GM12878 (cell line): Measurements from ENCODE around the gene GADL1. TPM values are rescaled to one million over a fixed set of nuclear protein-coding genes. Genes with fewer than 3 reads are reported as not detected.

Experiments used
- DPF2 ChIP-seq: fragments of 450-650 bp; IDR thresholded peaks from 2 replicates; pipeline ENCODE4 v1.6.1; 2017; ENCODE audit warnings: mild to moderate bottlenecking
- MXI1 ChIP-seq: fragments of 150-350 bp; IDR thresholded peaks from 2 replicates; pipeline ENCODE4 v1.6.1; 2011; ENCODE audit warnings: low read depth, mild to moderate bottlenecking, inconsistent platforms, low read length, improper control_type of control experiment
- PBX3 ChIP-seq: IDR thresholded peaks from 2 replicates; pipeline ENCODE4 v1.6.1; 2011; ENCODE audit warnings: mild to moderate bottlenecking, low read depth, low read length, moderate library complexity; ENCODE audit not compliant: insufficient replicate concordance
- PML ChIP-seq: IDR thresholded peaks from 2 replicates; pipeline ENCODE4 v1.6.1; 2012; ENCODE audit warnings: low read length, inconsistent platforms
- SRF ChIP-seq, 2 experiments: IDR thresholded peaks; 2 replicates each; pipeline ENCODE4 v1.6.1; 2011; ENCODE audit warnings: low read depth in 2 of 2, low read length in 2 of 2, mild to moderate bottlenecking in 1 of 2, moderate library complexity in 1 of 2
- TBL1XR1 ChIP-seq: IDR thresholded peaks from 2 replicates; pipeline ENCODE4 v1.6.1; 2012; ENCODE audit warnings: low read depth, low read length, improper control_type of control experiment
- USF1 ChIP-seq: IDR thresholded peaks from 2 replicates; pipeline ENCODE4 v1.6.1; 2011; ENCODE audit warnings: borderline replicate concordance, low read depth, mild to moderate bottlenecking, moderate library complexity, mixed read lengths, low read length; ENCODE audit not compliant: insufficient read depth; ENCODE audit errors: extremely low read length
- ZNF592 ChIP-seq: fragments of 450-650 bp; IDR thresholded peaks from 2 replicates; pipeline ENCODE4 v1.6.1; 2017; ENCODE audit warnings: mild to moderate bottlenecking, moderate library complexity
- polyA plus RNA-seq, 11 experiments: library from polyadenylated mRNA; depleted of rRNA in 4 of 11; unstranded in 6 of 11; stranded (reverse) in 5 of 11; fragments of >200 nt; fragmentation: Nextera tagmentation in 4 of 11; fragmentation: Illumina TruSeq in 1 of 11; extraction: Ambion mirVana in 4 of 11; extraction: Trizol in 1 of 11; gene quantifications; 1 replicate in 1 of 11; 2 replicates in 10 of 11; pipeline versions ENCODE4 v1.2.1 to v1.2.3, GENCODE V29; 2011 to 2016; ENCODE audit warnings: inconsistent platforms in 2 of 11, missing spikeins in 2 of 11, low read depth in 1 of 11
- total RNA-seq, 4 experiments: library from RNA; depleted of rRNA in 3 of 4; stranded (reverse); fragments of >200 nt in 3 of 4; fragmentation: Illumina TruSeq in 1 of 4; extraction: Trizol in 1 of 4; gene quantifications; 2 replicates each; pipeline versions ENCODE4 v1.2.1 to v1.2.3, GENCODE V29; 2013 to 2021

The GADL1 gene
- total and polyA plus RNA-seq, 10 of the 15 experiments (the other 5 are each of a cell fraction or from before 2014, with no cell fraction given), result 0.04 TPM; not detected in 9

- TF ChIP-seq SRF (IDR thresholded peaks at IDR 0.05; ENCODE audit: low read depth in 2 of 2, low read length in 2 of 2), result no peak
- no peak for TF ChIP-seq DPF2
- TF ChIP-seq PBX3, result no peak
- no peak for TF ChIP-seq USF1
- TF ChIP-seq TBL1XR1, result no peak
- no peak for TF ChIP-seq MXI1
- no peak for TF ChIP-seq ZNF592
- TF ChIP-seq PML, result no peak
Observed at GRCh38 chr3:30680789-30681648, 213.4 kb downstream of the GADL1 start (continued).
